Liver (tissue), 9 donors: ENCODE measurements around the gene ITGB1. TPM values are rescaled to one million over a fixed set of nuclear protein-coding genes. Genes with fewer than 3 reads are reported as not detected.
"Not testable (repeated sequence)": the region's sequence is repeated elsewhere in the genome, so short reads cannot be mapped to it uniquely, and the experiment has no call there.

Experiments
- DNase-seq: peaks from one replicate; pipeline ENCODE4 v3.0.0-alpha.2; 2017; ENCODE audit warnings: low spot score
- H3K27ac ChIP-seq, 2 donors: one replicate each; pipeline ENCODE4 v1.7.0; 2013; ENCODE audit warnings: inconsistent platforms in 2 of 2, low read length in 2 of 2, control low read depth in 1 of 2, low read depth in 1 of 2, mild to moderate bottlenecking in 1 of 2
- H3K27me3 ChIP-seq, 4 donors: one replicate each; pipeline versions ENCODE4 v1.6.1 to v1.7.0; 2013; ENCODE audit warnings: low read length in 3 of 4, inconsistent platforms in 1 of 4, mild to moderate bottlenecking in 1 of 4, moderate library complexity in 1 of 4; ENCODE audit not compliant: control insufficient read depth in 4 of 4, insufficient read depth in 4 of 4
- H3K36me3 ChIP-seq, 4 donors: one replicate each; pipeline versions ENCODE4 v1.6.1 to v1.7.0; 2013; ENCODE audit warnings: low read length in 3 of 4, mild to moderate bottlenecking in 3 of 4, low read depth in 1 of 4, moderate library complexity in 1 of 4; ENCODE audit not compliant: control insufficient read depth in 4 of 4, insufficient read depth in 3 of 4
- H3K4me1 ChIP-seq, 4 donors: one replicate each; pipeline versions ENCODE4 v1.6.1 to v1.7.0; 2013; ENCODE audit warnings: low read length in 3 of 4, mild to moderate bottlenecking in 3 of 4, moderate library complexity in 1 of 4; ENCODE audit not compliant: control insufficient read depth in 4 of 4, insufficient read depth in 4 of 4
- H3K4me3 ChIP-seq, 3 donors: one replicate each; pipeline versions ENCODE4 v1.6.1 to v1.7.0; 2013; ENCODE audit warnings: low read length in 3 of 3, control low read depth in 1 of 3, low read depth in 1 of 3, mild to moderate bottlenecking in 1 of 3
- H3K9ac ChIP-seq, 2 donors: one replicate each; pipeline ENCODE4 v1.7.0; 2013; ENCODE audit warnings: low read length in 2 of 2, mild to moderate bottlenecking in 2 of 2, moderate library complexity in 2 of 2, control low read depth in 1 of 2, low read depth in 1 of 2
- H3K9me3 ChIP-seq, 4 donors: one replicate each; pipeline versions ENCODE4 v1.6.1 to v1.7.0; 2013; ENCODE audit warnings: low read length in 3 of 4; ENCODE audit not compliant: control insufficient read depth in 4 of 4
- EGR1 ChIP-seq, 2 donors: IDR thresholded peaks; 2 replicates each; pipeline ENCODE4 v1.6.1; 2016 to 2018; ENCODE audit warnings: antibody characterized with exemption in 2 of 2, low read depth in 2 of 2
- FOXA1 ChIP-seq: IDR thresholded peaks from 2 replicates; pipeline ENCODE4 v1.6.1; 2016; ENCODE audit warnings: antibody characterized with exemption
- FOXA2 ChIP-seq: IDR thresholded peaks from 2 replicates; pipeline ENCODE4 v1.6.1; 2016; ENCODE audit warnings: antibody characterized with exemption
- GABPA ChIP-seq, 2 donors: IDR thresholded peaks in 1 of 2; conservative IDR thresholded peaks in 1 of 2; 2 replicates each; pipeline ENCODE4 v1.6.1; 2016; ENCODE audit warnings: antibody characterized with exemption in 2 of 2, mild to moderate bottlenecking in 1 of 2, moderate library complexity in 1 of 2
- HNF4A ChIP-seq, 2 donors: conservative IDR thresholded peaks; 2 replicates each; pipeline ENCODE4 v1.6.1; 2016; ENCODE audit warnings: antibody characterized with exemption in 2 of 2, mild to moderate bottlenecking in 2 of 2
- HNF4G ChIP-seq: IDR thresholded peaks from 2 replicates; pipeline ENCODE4 v1.6.1; 2016; ENCODE audit warnings: antibody characterized with exemption
- JUND ChIP-seq, 2 donors: IDR thresholded peaks; 2 replicates each; pipeline ENCODE4 v1.6.1; 2016; ENCODE audit warnings: antibody characterized with exemption in 2 of 2
- NR2F2 ChIP-seq: IDR thresholded peaks from 2 replicates; pipeline ENCODE4 v1.6.1; 2016; ENCODE audit warnings: antibody characterized with exemption
- RAD21 ChIP-seq, 2 donors: IDR thresholded peaks; 2 replicates each; pipeline ENCODE4 v1.6.1; 2016; ENCODE audit warnings: antibody characterized with exemption in 2 of 2, mild to moderate bottlenecking in 2 of 2
- RXRA ChIP-seq, 2 donors: IDR thresholded peaks; 2 replicates each; pipeline ENCODE4 v1.6.1; 2017 to 2018; ENCODE audit warnings: antibody characterized with exemption in 2 of 2, mild to moderate bottlenecking in 1 of 2
- SP1 ChIP-seq: IDR thresholded peaks from 2 replicates; pipeline ENCODE4 v1.6.1; 2018; ENCODE audit warnings: antibody characterized with exemption, mild to moderate bottlenecking
- TAF1 ChIP-seq: conservative IDR thresholded peaks from 2 replicates; pipeline ENCODE4 v1.6.1; 2016; ENCODE audit warnings: antibody characterized with exemption, mild to moderate bottlenecking
- YY1 ChIP-seq: IDR thresholded peaks from 2 replicates; pipeline ENCODE4 v1.6.1; 2016; ENCODE audit warnings: antibody characterized with exemption, mild to moderate bottlenecking
- WGBS: extraction: QIAGEN DNeasy Blood & Tissue Kit; methylation state at CpG from one replicate; pipeline ENCODE4 v1.1.7; 2013; 5-methylcytosine and 5-hydroxymethylcytosine counted together
- polyA plus RNA-seq, 2 donors: library from polyadenylated mRNA; stranded (reverse) in 1 of 2; unstranded in 1 of 2; fragments of 200-250 nt in 1 of 2; fragments of >200 nt in 1 of 2; fragmentation: Nextera tagmentation in 1 of 2; extraction: Ambion mirVana in 1 of 2; gene quantifications; one replicate each; pipeline versions ENCODE4 v1.2.1 to v1.2.3, GENCODE V29; 2013 to 2015
- total RNA-seq, 2 donors: library from RNA; depleted of rRNA; stranded (reverse); fragments of >200 nt; gene quantifications; one replicate each; pipeline ENCODE4 v1.2.3, GENCODE V29; 2014
- TF ChIP-seq, protein P1 (sequence below): IDR thresholded peaks from 2 replicates; pipeline ENCODE4 v1.6.1; 2016; ENCODE audit warnings: antibody characterized with exemption
- TF ChIP-seq, protein P2 (sequence below): IDR thresholded peaks from 2 replicates; pipeline ENCODE4 v1.6.1; 2016; ENCODE audit warnings: antibody characterized with exemption
- TF ChIP-seq, protein P3 (sequence below): fragments of 150-350 bp; IDR thresholded peaks from 2 replicates; pipeline ENCODE4 v1.5.1; 2017; ENCODE audit warnings: improper control_type of control experiment, low read depth, low read length; ENCODE audit not compliant: missing input control
- TF ChIP-seq, protein P4 (sequence below): IDR thresholded peaks from 2 replicates; pipeline ENCODE4 v1.6.1; 2016; ENCODE audit warnings: antibody characterized with exemption
- TF ChIP-seq, protein P5 (sequence below): IDR thresholded peaks from 2 replicates; pipeline ENCODE4 v1.6.1; 2016; ENCODE audit warnings: antibody characterized with exemption, mild to moderate bottlenecking
- donor health status: healthy.
- donor health status: healthy.
- donor health status: healthy.
- donor health status: healthy.
- donor health status: healthy.

The ITGB1 gene
- total and polyA plus RNA-seq, 4 donors, result 109 to 308 (median 221) TPM

DNA sequence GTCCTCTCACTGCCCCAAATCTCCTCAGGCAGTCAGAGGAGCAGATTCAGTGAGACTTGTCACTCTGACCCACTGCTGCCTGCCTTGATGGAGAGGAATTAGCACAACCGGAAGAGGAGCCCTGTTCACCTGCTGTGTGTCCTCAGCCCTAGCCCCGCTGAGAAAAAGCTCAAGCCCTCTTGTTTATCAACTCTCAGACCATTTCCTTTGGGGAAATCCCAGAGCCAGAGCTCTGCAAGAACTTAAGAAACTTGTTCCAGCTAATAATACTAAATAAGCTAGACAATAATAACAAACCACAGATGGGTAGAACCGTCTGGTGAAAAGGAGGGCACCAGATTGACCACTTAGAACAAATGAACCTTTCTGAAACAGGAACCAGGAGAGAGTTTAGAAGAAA lies 37.7 kb upstream of the ITGB1 start:
- no peaks in the 10 kb centered on the region for H3K9me3 ChIP-seq

DNA sequence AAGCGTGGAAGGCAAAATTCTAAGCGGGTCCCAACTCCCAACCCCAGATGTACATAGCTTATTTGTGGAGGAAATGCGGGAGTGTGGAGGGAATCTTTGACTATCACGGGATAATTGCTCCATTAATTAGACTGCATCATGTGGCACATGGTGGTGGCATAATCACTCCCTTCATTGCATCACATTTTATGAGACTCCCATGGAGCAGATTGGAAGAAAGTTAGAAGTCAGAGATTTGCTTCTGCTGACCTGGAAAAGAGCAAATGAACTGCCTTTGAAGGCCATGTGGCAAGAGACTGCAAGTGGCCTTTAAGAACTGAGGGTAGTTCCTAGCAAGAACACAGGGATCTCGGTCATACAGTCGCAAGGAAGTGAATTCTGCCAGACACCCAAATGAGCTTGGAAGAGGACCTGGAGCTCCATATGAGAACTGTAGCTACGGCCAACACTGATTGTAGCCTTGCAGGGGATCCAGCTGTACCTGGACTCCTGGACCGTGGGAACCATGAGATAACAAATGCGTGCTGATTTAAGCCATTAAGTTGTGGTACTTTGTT lies 37.1 kb upstream of the ITGB1 start:
- H3K4me1 ChIP-seq, result no peaks in the 10 kb centered on the region

More for the DNA sequence above, 37.7 kb upstream of the ITGB1 start:
- no peaks in the 10 kb centered on the region for H3K36me3 ChIP-seq
- H3K27ac ChIP-seq, result no peak overlapping the region
- no peaks in the 10 kb centered on the region for H3K27me3 ChIP-seq
- WGBS, result 69% methylated on average over 3 of the region's 3 CpGs
- no peak for TF ChIP-seq JUND (IDR thresholded peaks at IDR 0.05)
- TF ChIP-seq, protein P1, sequence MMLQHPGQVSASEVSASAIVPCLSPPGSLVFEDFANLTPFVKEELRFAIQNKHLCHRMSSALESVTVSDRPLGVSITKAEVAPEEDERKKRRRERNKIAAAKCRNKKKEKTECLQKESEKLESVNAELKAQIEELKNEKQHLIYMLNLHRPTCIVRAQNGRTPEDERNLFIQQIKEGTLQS, result no peak
- H3K9ac ChIP-seq, result no peak overlapping the region
- DNase-seq, result no peak
- H3K4me1 ChIP-seq, result no peaks in the 10 kb centered on the region
- H3K4me3 ChIP-seq, result no peak overlapping the region

DNA sequence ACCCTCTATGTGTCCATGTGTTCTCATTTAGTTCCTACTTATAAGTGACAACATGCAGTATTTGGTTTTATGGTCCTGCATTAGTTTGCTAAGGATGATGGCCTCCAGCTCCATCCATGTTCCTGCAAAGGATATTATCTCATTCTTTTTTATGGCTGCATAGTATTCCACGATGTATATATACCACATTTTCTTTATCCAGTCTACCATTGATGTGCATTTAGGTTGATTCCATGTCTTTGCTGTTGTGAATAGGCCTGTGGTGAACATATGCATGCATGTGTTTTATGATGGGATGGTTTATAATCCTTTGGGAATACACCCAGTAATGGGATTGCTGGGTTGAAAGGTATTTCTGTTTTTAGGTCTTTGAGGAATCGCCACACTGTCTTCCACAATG lies 36.6 kb upstream of the ITGB1 start:
- not testable (repeated sequence) for H3K27me3 ChIP-seq

More for the DNA sequence above, 37.1 kb upstream of the ITGB1 start:
- H3K36me3 ChIP-seq, result no peaks in the 10 kb centered on the region
- H3K9me3 ChIP-seq, result no peaks in the 10 kb centered on the region
- TF ChIP-seq, protein P2, sequence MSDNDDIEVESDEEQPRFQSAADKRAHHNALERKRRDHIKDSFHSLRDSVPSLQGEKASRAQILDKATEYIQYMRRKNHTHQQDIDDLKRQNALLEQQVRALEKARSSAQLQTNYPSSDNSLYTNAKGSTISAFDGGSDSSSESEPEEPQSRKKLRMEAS, result no peak
- TF ChIP-seq HNF4A (conservative IDR thresholded peaks at IDR 0.05) (no peak), RAD21 (IDR thresholded peaks at IDR 0.05) (no peak), HNF4G (no peak), SP1 (no peak), NR2F2 (no peak), FOXA1 (no peak), FOXA2 (no peak), RXRA (IDR thresholded peaks at IDR 0.05) (no peak), GABPA (IDR thresholded peaks at IDR 0.05 in 1 of 2, conservative IDR thresholded peaks at IDR 0.05 in 1 of 2) (no peak), EGR1 (IDR thresholded peaks at IDR 0.05; ENCODE audit: low read depth in 2 of 2) (no peak), TAF1 (no peak), YY1 (no peak), JUND (IDR thresholded peaks at IDR 0.05) (no peak)
- TF ChIP-seq, protein P3, sequence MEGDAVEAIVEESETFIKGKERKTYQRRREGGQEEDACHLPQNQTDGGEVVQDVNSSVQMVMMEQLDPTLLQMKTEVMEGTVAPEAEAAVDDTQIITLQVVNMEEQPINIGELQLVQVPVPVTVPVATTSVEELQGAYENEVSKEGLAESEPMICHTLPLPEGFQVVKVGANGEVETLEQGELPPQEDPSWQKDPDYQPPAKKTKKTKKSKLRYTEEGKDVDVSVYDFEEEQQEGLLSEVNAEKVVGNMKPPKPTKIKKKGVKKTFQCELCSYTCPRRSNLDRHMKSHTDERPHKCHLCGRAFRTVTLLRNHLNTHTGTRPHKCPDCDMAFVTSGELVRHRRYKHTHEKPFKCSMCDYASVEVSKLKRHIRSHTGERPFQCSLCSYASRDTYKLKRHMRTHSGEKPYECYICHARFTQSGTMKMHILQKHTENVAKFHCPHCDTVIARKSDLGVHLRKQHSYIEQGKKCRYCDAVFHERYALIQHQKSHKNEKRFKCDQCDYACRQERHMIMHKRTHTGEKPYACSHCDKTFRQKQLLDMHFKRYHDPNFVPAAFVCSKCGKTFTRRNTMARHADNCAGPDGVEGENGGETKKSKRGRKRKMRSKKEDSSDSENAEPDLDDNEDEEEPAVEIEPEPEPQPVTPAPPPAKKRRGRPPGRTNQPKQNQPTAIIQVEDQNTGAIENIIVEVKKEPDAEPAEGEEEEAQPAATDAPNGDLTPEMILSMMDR, result no peak
- TF ChIP-seq, protein P1, result no peak
- TF ChIP-seq, protein P4, sequence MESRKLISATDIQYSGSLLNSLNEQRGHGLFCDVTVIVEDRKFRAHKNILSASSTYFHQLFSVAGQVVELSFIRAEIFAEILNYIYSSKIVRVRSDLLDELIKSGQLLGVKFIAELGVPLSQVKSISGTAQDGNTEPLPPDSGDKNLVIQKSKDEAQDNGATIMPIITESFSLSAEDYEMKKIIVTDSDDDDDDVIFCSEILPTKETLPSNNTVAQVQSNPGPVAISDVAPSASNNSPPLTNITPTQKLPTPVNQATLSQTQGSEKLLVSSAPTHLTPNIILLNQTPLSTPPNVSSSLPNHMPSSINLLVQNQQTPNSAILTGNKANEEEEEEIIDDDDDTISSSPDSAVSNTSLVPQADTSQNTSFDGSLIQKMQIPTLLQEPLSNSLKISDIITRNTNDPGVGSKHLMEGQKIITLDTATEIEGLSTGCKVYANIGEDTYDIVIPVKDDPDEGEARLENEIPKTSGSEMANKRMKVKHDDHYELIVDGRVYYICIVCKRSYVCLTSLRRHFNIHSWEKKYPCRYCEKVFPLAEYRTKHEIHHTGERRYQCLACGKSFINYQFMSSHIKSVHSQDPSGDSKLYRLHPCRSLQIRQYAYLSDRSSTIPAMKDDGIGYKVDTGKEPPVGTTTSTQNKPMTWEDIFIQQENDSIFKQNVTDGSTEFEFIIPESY, result no peak
- TF ChIP-seq, protein P5, sequence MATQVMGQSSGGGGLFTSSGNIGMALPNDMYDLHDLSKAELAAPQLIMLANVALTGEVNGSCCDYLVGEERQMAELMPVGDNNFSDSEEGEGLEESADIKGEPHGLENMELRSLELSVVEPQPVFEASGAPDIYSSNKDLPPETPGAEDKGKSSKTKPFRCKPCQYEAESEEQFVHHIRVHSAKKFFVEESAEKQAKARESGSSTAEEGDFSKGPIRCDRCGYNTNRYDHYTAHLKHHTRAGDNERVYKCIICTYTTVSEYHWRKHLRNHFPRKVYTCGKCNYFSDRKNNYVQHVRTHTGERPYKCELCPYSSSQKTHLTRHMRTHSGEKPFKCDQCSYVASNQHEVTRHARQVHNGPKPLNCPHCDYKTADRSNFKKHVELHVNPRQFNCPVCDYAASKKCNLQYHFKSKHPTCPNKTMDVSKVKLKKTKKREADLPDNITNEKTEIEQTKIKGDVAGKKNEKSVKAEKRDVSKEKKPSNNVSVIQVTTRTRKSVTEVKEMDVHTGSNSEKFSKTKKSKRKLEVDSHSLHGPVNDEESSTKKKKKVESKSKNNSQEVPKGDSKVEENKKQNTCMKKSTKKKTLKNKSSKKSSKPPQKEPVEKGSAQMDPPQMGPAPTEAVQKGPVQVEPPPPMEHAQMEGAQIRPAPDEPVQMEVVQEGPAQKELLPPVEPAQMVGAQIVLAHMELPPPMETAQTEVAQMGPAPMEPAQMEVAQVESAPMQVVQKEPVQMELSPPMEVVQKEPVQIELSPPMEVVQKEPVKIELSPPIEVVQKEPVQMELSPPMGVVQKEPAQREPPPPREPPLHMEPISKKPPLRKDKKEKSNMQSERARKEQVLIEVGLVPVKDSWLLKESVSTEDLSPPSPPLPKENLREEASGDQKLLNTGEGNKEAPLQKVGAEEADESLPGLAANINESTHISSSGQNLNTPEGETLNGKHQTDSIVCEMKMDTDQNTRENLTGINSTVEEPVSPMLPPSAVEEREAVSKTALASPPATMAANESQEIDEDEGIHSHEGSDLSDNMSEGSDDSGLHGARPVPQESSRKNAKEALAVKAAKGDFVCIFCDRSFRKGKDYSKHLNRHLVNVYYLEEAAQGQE, result no peak
- no peak overlapping the region for H3K4me3 ChIP-seq
- 90% methylated on average over 9 of the region's 9 CpGs for WGBS
- no peak overlapping the region for H3K9ac ChIP-seq
- H3K27ac ChIP-seq, result no peak overlapping the region
- no peaks in the 10 kb centered on the region for H3K27me3 ChIP-seq
- DNase-seq, result no peak

DNA sequence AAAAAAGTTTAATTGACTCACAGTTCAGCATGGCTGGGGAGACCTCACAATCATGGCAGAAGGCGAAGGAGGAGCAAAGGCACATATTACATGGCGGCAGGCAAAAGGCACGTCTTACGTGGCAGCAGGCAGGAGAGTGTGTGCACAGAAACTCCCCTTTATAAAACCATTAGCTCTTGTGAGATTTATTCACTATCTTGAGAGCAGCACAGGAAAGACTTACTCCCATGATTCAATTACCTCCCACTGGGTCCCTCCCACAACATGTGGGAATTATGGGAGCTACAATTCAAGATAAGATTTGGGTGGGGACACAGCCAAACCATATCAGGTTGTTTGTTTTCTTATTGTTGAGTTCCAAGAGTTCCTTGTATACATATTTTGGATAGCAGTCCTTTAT lies 34.3 kb upstream of the ITGB1 start:
- H3K4me3 ChIP-seq, DNase-seq, H3K27ac ChIP-seq, H3K27me3 ChIP-seq, H3K36me3 ChIP-seq, H3K9me3 ChIP-seq, H3K9ac ChIP-seq, H3K4me1 ChIP-seq: not testable (repeated sequence)
- 98% methylated on average over 4 of the region's 4 CpGs for WGBS

More for the DNA sequence above, 36.6 kb upstream of the ITGB1 start:
- not testable (repeated sequence) for H3K27ac ChIP-seq, H3K36me3 ChIP-seq, DNase-seq, H3K4me1 ChIP-seq, H3K9ac ChIP-seq, H3K4me3 ChIP-seq, H3K9me3 ChIP-seq
- 96% methylated on average over 2 of the region's 2 CpGs for WGBS
